OCI-LY7 (cell line): ENCODE measurements around the gene CLEC20A. TPM values are rescaled to one million over a fixed set of nuclear protein-coding genes. Genes with fewer than 3 reads are reported as not detected.
"Not testable (repeated sequence)": the region's sequence is repeated elsewhere in the genome, so short reads cannot be mapped to it uniquely, and the experiment has no call there.

Experiments used
- BruUV-seq: library from RNA; stranded (reverse); fragments of 400-500 nt; replicated peaks from 2 replicates; lab custom pipeline; 2021; lab: Mats Ljungman, UMichigan
- CTCF ChIA-PET: fragments of 300-600 bp; sonication (Branson Sonifier 250); formaldehyde crosslinking; loops from one replicate; lab custom pipeline; 2022; ENCODE audit warnings: antibody characterized with exemption; ENCODE audit not compliant: unreplicated experiment; lab: Charles Lee
- POLR2A ChIA-PET: fragments of 300-600 bp; sonication (Branson Sonifier 250); formaldehyde crosslinking; loops from one replicate; lab custom pipeline; 2022; ENCODE audit warnings: antibody characterized with exemption; lab: Charles Lee
- DNase-seq: peaks from one replicate; pipeline ENCODE4 v3.0.0-alpha.2; 2015; ENCODE audit warnings: low spot score
- H2AFZ ChIP-seq: fragments of 200-600 bp; sonication (generic), shearing (Covaris generic); 2 replicates; pipeline ENCODE4 v1.6.1; 2014; ENCODE audit warnings: mild to moderate bottlenecking, antibody characterized with exemption, low read length, moderate library complexity
- H3K27ac ChIP-seq: fragments of 200-600 bp; sonication (generic); 2 replicates; pipeline ENCODE4 v1.5.1; 2014; ENCODE audit warnings: mixed run types, low read depth, mild to moderate bottlenecking, moderate library complexity, low read length, inconsistent platforms; ENCODE audit not compliant: poor library complexity, severe bottlenecking
- H3K36me3 ChIP-seq: fragments of 200-600 bp; sonication (generic); 2 replicates; pipeline ENCODE4 v1.6.1; 2014; ENCODE audit warnings: mild to moderate bottlenecking, antibody characterized with exemption, low read length, moderate library complexity, mixed read lengths; ENCODE audit not compliant: insufficient read depth
- H3K4me1 ChIP-seq: fragments of 200-600 bp; sonication (generic); 2 replicates; pipeline ENCODE4 v1.5.1; 2014; ENCODE audit warnings: mild to moderate bottlenecking, low read length; ENCODE audit not compliant: insufficient read depth, poor library complexity, severe bottlenecking
- H3K4me2 ChIP-seq: fragments of 200-600 bp; sonication (generic); 2 replicates; pipeline ENCODE4 v1.6.1; 2014; ENCODE audit warnings: mild to moderate bottlenecking, low read length
- H3K4me3 ChIP-seq: fragments of 200-600 bp; sonication (generic); 2 replicates; pipeline ENCODE4 v1.5.1; 2014; ENCODE audit warnings: mild to moderate bottlenecking, low read depth, low read length; ENCODE audit not compliant: poor library complexity, severe bottlenecking
- H3K79me2 ChIP-seq: fragments of 200-600 bp; sonication (generic); 2 replicates; pipeline ENCODE4 v1.6.1; 2016; ENCODE audit warnings: low read depth, mild to moderate bottlenecking, low read length, moderate library complexity, mixed read lengths; ENCODE audit not compliant: insufficient read depth
- H3K9me2 ChIP-seq: fragments of 200-600 bp; sonication (generic); 2 replicates; pipeline ENCODE4 v1.6.1; 2016; ENCODE audit warnings: mild to moderate bottlenecking, low read length, mixed read lengths; ENCODE audit not compliant: insufficient read depth
- H3K9me3 ChIP-seq: fragments of 200-600 bp; sonication (generic); 2 replicates; pipeline ENCODE4 v1.6.1; 2014; ENCODE audit warnings: mild to moderate bottlenecking, mixed run types, low read length, mixed read lengths
- H4K20me1 ChIP-seq: fragments of 200-600 bp; sonication (generic); 2 replicates; pipeline ENCODE4 v1.6.1; 2014; ENCODE audit warnings: mild to moderate bottlenecking, antibody characterized with exemption, low read length, moderate library complexity, mixed read lengths; ENCODE audit not compliant: insufficient read depth
- EZH2phosphoT487 ChIP-seq: fragments of 200-600 bp; sonication (generic); IDR thresholded peaks from 2 replicates; pipeline ENCODE4 v1.6.1; 2018; ENCODE audit warnings: low read depth, borderline replicate concordance, mild to moderate bottlenecking, mixed run types, antibody characterized with exemption, low read length, moderate library complexity, mixed read lengths
- intact Hi-C: fragments of 100-400 bp; cut with micrococcal nuclease; formaldehyde crosslinking; loops from one replicate; pipeline ENCODE4 v1.10.0; 2022; ENCODE audit not compliant: unreplicated experiment
- total RNA-seq, 2 experiments: library from RNA; depleted of rRNA in 1 of 2; stranded (reverse); fragments of >200 nt in 1 of 2; shearing (Covaris generic) in 1 of 2; gene quantifications; 2 replicates each; pipeline ENCODE4 v1.2.3, GENCODE V29; 2014 to 2022
- TF ChIP-seq, protein P1 (sequence below): fragments of 200-600 bp; sonication (generic); conservative IDR thresholded peaks from 2 replicates; pipeline ENCODE4 v1.5.1; 2014; ENCODE audit warnings: mild to moderate bottlenecking, antibody characterized with exemption, low read length, moderate library complexity, mixed read lengths

Gene CLEC20A
- total RNA-seq, 2 experiments from 2014 or later: not detected

DNA sequence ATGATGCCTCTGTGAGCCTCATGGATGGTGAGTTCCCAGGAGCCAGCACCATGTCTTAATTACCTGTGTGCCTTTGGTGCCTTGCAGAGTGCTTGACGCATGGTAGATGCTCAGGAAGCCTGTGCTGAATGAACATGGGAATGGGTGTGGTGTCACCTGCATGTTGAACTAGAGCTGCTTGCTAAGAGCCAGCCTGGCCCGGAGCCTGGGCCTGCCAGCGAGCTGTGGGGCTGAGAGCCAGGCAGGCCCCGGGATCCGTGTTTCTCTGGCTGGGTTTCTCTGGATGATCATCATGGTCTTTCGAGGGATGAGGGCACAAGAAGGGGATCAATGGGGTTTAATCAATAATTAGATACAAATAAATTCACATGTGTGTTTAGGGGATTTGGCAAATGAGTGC is 9.4 kb upstream of the CLEC20A start:
- H3K9me3 ChIP-seq: no peaks in the 10 kb centered on the region
- no peaks in the 10 kb centered on the region for H3K4me1 ChIP-seq
- no peaks in the 10 kb centered on the region for H3K36me3 ChIP-seq
- no peaks in the 10 kb centered on the region for H3K9me2 ChIP-seq
- TF ChIP-seq, protein P1, sequence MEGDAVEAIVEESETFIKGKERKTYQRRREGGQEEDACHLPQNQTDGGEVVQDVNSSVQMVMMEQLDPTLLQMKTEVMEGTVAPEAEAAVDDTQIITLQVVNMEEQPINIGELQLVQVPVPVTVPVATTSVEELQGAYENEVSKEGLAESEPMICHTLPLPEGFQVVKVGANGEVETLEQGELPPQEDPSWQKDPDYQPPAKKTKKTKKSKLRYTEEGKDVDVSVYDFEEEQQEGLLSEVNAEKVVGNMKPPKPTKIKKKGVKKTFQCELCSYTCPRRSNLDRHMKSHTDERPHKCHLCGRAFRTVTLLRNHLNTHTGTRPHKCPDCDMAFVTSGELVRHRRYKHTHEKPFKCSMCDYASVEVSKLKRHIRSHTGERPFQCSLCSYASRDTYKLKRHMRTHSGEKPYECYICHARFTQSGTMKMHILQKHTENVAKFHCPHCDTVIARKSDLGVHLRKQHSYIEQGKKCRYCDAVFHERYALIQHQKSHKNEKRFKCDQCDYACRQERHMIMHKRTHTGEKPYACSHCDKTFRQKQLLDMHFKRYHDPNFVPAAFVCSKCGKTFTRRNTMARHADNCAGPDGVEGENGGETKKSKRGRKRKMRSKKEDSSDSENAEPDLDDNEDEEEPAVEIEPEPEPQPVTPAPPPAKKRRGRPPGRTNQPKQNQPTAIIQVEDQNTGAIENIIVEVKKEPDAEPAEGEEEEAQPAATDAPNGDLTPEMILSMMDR: no peak
- TF ChIP-seq EZH2phosphoT487: no peak
- H3K4me2 ChIP-seq: no peak overlapping the region
- ChIA-PET CTCF (interaction anchor here (1.2 kb wide), 1 partner anchor 12 kb away, joined by 3 read pairs; no protein-coding TSS in a partner anchor), POLR2A (no interaction called here)
- no peak overlapping the region for H2AFZ ChIP-seq
- BruUV-seq: no TSS peak
- no peaks in the 10 kb centered on the region for H3K79me2 ChIP-seq
- H3K27ac ChIP-seq: no peak overlapping the region
- DNase-seq: no peak
- no peaks in the 10 kb centered on the region for H4K20me1 ChIP-seq
- intact Hi-C loops: no loop called here
- no peak overlapping the region for H3K4me3 ChIP-seq

DNA sequence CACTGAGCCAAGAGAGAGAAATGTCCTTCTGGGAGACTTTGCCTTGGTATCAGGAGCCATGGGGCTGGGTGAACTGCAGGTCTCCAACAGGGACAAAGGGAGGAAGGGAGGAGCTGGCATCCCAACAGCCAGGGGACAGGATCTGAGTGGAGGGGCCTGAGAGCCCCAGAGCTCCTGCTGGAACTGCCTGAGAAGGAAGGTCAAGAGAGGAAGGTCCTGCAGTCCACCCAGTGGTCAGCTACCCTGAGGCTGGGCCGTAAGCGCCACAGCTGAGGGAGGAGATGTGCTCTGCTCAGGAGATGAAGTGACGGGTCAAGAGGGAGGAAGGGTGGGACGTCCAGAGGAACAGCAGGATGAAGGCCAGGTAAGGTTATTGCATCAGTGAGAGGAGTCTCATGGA is 7.5 kb upstream of the CLEC20A start:
- no peak for DNase-seq
- no peaks in the 10 kb centered on the region for H3K9me2 ChIP-seq
- ChIA-PET POLR2A (interaction anchor here (0.7 kb wide), 2 partner anchors 65 to 74 kb away, joined by 3 read pairs; no protein-coding TSS in a partner anchor), CTCF (no interaction called here)
- no peaks in the 10 kb centered on the region for H3K9me3 ChIP-seq
- no peaks in the 10 kb centered on the region for H3K4me1 ChIP-seq
- H3K4me2 ChIP-seq: no peak overlapping the region
- no peaks in the 10 kb centered on the region for H3K79me2 ChIP-seq
- no peaks in the 10 kb centered on the region for H3K36me3 ChIP-seq
- intact Hi-C loops: no loop called here
- H3K4me3 ChIP-seq: no peak overlapping the region
- H4K20me1 ChIP-seq: no peaks in the 10 kb centered on the region
- TF ChIP-seq EZH2phosphoT487: no peak
- TF ChIP-seq, protein P1: no peak
- no peak overlapping the region for H3K27ac ChIP-seq
- BruUV-seq: no TSS peak
- no peak overlapping the region for H2AFZ ChIP-seq

DNA sequence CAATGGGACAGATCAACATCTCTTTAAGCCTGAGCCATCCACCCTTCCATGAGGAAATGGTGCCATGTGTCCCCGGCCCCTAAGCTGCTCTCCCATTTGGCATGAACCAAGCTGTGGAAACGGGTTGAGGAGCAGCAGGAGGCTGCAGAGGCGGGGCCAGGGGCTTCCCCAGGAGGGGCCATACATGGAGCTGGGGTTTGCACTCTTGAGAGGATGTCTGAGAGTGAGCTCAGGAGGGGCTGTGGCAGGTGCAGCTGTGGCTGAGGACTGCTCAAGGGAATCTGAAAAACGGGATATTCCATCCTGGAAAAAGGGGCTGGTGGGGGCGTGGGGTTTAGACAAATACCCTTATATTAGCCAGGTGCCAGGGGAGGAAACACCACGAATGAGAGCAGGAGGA is 7.1 kb upstream of the CLEC20A start:
- CTCF ChIA-PET: no interaction called here
- POLR2A ChIA-PET: interaction anchor here (0.7 kb wide), 2 partner anchors 65 to 73 kb away, joined by 3 read pairs; no protein-coding TSS in a partner anchor

DNA sequence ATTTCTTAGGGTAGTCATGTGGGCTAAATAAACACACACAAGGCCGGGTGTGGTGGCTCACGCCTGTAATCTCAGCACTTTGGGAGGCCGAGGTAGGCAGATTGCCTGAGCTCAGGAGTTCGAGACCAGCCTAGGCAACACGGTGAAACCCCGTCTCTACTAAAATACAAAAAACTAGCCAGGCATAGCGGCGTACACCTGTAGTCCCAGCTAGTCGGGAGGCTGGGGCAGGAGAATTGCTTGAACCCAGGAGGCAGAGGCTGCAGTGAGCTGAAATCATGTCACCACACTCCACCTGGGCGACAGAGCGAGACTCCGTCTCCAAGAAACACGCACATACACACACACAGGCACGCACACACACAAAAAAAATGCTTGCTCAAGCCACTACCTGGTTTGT is 6.6 kb upstream of the CLEC20A start:
- CTCF ChIA-PET, H2AFZ ChIP-seq, H3K4me3 ChIP-seq, H3K79me2 ChIP-seq, H3K27ac ChIP-seq, POLR2A ChIA-PET, DNase-seq, H3K36me3 ChIP-seq, intact Hi-C loops, H4K20me1 ChIP-seq, H3K4me1 ChIP-seq, H3K9me2 ChIP-seq, H3K4me2 ChIP-seq, H3K9me3 ChIP-seq, BruUV-seq: not testable (repeated sequence)

More for the DNA sequence above, 7.1 kb upstream of the CLEC20A start:
- no peak overlapping the region for H2AFZ ChIP-seq
- no TSS peak for BruUV-seq
- H4K20me1 ChIP-seq: no peaks in the 10 kb centered on the region
- DNase-seq: no peak
- H3K27ac ChIP-seq: no peak overlapping the region
- TF ChIP-seq, protein P1: no peak
- no peaks in the 10 kb centered on the region for H3K36me3 ChIP-seq
- no peaks in the 10 kb centered on the region for H3K9me2 ChIP-seq
- intact Hi-C loops: no loop called here
- H3K4me1 ChIP-seq: no peaks in the 10 kb centered on the region
- no peaks in the 10 kb centered on the region for H3K9me3 ChIP-seq
- H3K79me2 ChIP-seq: no peaks in the 10 kb centered on the region
- H3K4me3 ChIP-seq: no peak overlapping the region
- no peak overlapping the region for H3K4me2 ChIP-seq
